H9 (cell line): ENCODE data around the gene TCERG1L. TPM values are rescaled to one million over a fixed set of nuclear protein-coding genes. Genes with fewer than 3 reads are reported as not detected.

Experiments
- DNase-seq: peaks from one replicate; pipeline ENCODE4 v3.0.0-alpha.2; 2017
- H2AFZ ChIP-seq: one replicate; pipeline ENCODE4 v1.6.1; 2013; ENCODE audit warnings: mild to moderate bottlenecking, low read length, control low read depth, moderate library complexity
- H2AK5ac ChIP-seq: 2 replicates; pipeline ENCODE4 v1.6.1; 2013; ENCODE audit warnings: low read length, control low read depth, mixed read lengths; ENCODE audit not compliant: insufficient read length
- H2BK120ac ChIP-seq: one replicate; pipeline ENCODE4 v1.6.1; 2013; ENCODE audit warnings: low read depth, mild to moderate bottlenecking, low read length, control low read depth, inconsistent platforms; ENCODE audit not compliant: poor library complexity, severe bottlenecking
- H2BK12ac ChIP-seq: 2 replicates; pipeline ENCODE4 v1.6.1; 2013; ENCODE audit warnings: low read length, control low read depth, mixed read lengths, low read depth; ENCODE audit not compliant: insufficient read length
- H2BK15ac ChIP-seq: 2 replicates; pipeline ENCODE4 v1.6.1; 2013; ENCODE audit warnings: low read depth, low read length, control low read depth
- H2BK20ac ChIP-seq: one replicate; pipeline ENCODE4 v1.6.1; 2013; ENCODE audit warnings: low read depth, mild to moderate bottlenecking, low read length, control low read depth, inconsistent platforms; ENCODE audit not compliant: poor library complexity, severe bottlenecking
- H2BK5ac ChIP-seq: 2 replicates; pipeline ENCODE4 v1.6.1; 2013; ENCODE audit warnings: low read length, control low read depth, mixed read lengths; ENCODE audit not compliant: insufficient read length
- H3K14ac ChIP-seq: 2 replicates; pipeline ENCODE4 v1.6.1; 2013; ENCODE audit warnings: low read length, control low read depth; ENCODE audit not compliant: insufficient read depth
- H3K18ac ChIP-seq: 2 replicates; pipeline ENCODE4 v1.6.1; 2013; ENCODE audit warnings: low read depth, mild to moderate bottlenecking, mixed read lengths, low read length, control low read depth; ENCODE audit not compliant: insufficient read length
- H3K23ac ChIP-seq: 2 replicates; pipeline ENCODE4 v1.6.1; 2013; ENCODE audit warnings: low read length, control low read depth, mixed read lengths, low read depth; ENCODE audit not compliant: insufficient read length
- H3K23me2 ChIP-seq: 2 replicates; pipeline ENCODE4 v1.6.1; 2013; ENCODE audit warnings: low read depth, mild to moderate bottlenecking, mixed read lengths, low read length, control low read depth; ENCODE audit not compliant: insufficient read length, poor library complexity, severe bottlenecking
- H3K27ac ChIP-seq: 2 replicates; pipeline ENCODE4 v1.5.1; 2013; ENCODE audit warnings: low read length, control low read depth, mixed read lengths, low read depth; ENCODE audit not compliant: insufficient read length
- H3K27me3 ChIP-seq: 2 replicates; pipeline ENCODE4 v1.6.1; 2013; ENCODE audit warnings: low read length, control low read depth, inconsistent platforms; ENCODE audit not compliant: insufficient read depth
- H3K4ac ChIP-seq: 2 replicates; pipeline ENCODE4 v1.6.1; 2013; ENCODE audit warnings: low read depth, mild to moderate bottlenecking, control low read depth, inconsistent platforms, low read length, moderate library complexity
- H3K4me1 ChIP-seq: 2 replicates; pipeline ENCODE4 v1.6.1; 2013; ENCODE audit warnings: low read length, control low read depth, inconsistent platforms; ENCODE audit not compliant: insufficient read depth
- H3K4me2 ChIP-seq: 2 replicates; pipeline ENCODE4 v1.6.1; 2013; ENCODE audit warnings: low read length, control low read depth, mixed read lengths; ENCODE audit not compliant: insufficient read length, insufficient read depth
- H3K56ac ChIP-seq: 2 replicates; pipeline ENCODE4 v1.6.1; 2013; ENCODE audit warnings: low read depth, mild to moderate bottlenecking, mixed read lengths, low read length, control low read depth; ENCODE audit not compliant: insufficient read length
- H3K79me1 ChIP-seq: 2 replicates; pipeline ENCODE4 v1.6.1; 2013; ENCODE audit warnings: low read depth, mild to moderate bottlenecking, moderate library complexity, low read length, control low read depth, inconsistent platforms; ENCODE audit not compliant: insufficient read depth, poor library complexity, severe bottlenecking
- H3K79me2 ChIP-seq: 2 replicates; pipeline ENCODE4 v1.6.1; 2013; ENCODE audit warnings: low read length, control low read depth, inconsistent platforms; ENCODE audit not compliant: insufficient read depth
- H3K9ac ChIP-seq: 2 replicates; pipeline ENCODE4 v1.6.1; 2013; ENCODE audit warnings: low read length, control low read depth, mixed read lengths; ENCODE audit not compliant: insufficient read length; ENCODE audit errors: extremely low read depth
- H3K9me3 ChIP-seq: one replicate; pipeline ENCODE4 v1.6.1; 2013; ENCODE audit warnings: low read depth, low read length, inconsistent platforms; ENCODE audit not compliant: control insufficient read depth
- H3T11ph ChIP-seq: one replicate; pipeline ENCODE4 v1.6.1; 2013; ENCODE audit warnings: mild to moderate bottlenecking, low read length, control low read depth, inconsistent platforms
- H4K20me1 ChIP-seq: one replicate; pipeline ENCODE4 v1.6.1; 2013; ENCODE audit not compliant: control insufficient read depth, insufficient read length, insufficient read depth
- H4K5ac ChIP-seq: 2 replicates; pipeline ENCODE4 v1.6.1; 2013; ENCODE audit warnings: low read depth, mild to moderate bottlenecking, mixed read lengths, low read length, control low read depth; ENCODE audit not compliant: insufficient read length
- H4K8ac ChIP-seq: replicated peaks from 2 replicates; pipeline ENCODE4 v1.6.1; 2013; ENCODE audit warnings: low read length, control low read depth, mixed read lengths, low read depth; ENCODE audit not compliant: insufficient read length
- H4K91ac ChIP-seq: 2 replicates; pipeline ENCODE4 v1.6.1; 2013; ENCODE audit warnings: low read depth, mild to moderate bottlenecking, moderate library complexity, mixed read lengths, low read length, control low read depth; ENCODE audit not compliant: insufficient read length
- H3K27ac Mint-ChIP-seq, 3 experiments: 2 replicates in 2 of 3; 3 replicates in 1 of 3; pipeline ENCODE4 v1.8.0; 2020 to 2021; ENCODE audit warnings: mixed read lengths in 3 of 3, mild to moderate bottlenecking in 1 of 3, moderate library complexity in 1 of 3
- H3K27me3 Mint-ChIP-seq: 2 replicates; pipeline ENCODE4 v1.8.0; 2021; ENCODE audit warnings: low read depth, mild to moderate bottlenecking, moderate library complexity, mixed read lengths
- H3K36me3 Mint-ChIP-seq, 3 experiments: 2 replicates in 2 of 3; 3 replicates in 1 of 3; pipeline ENCODE4 v1.8.0; 2020 to 2021; ENCODE audit warnings: low read depth in 3 of 3, mixed read lengths in 3 of 3; ENCODE audit not compliant: insufficient read depth in 1 of 3
- H3K4me1 Mint-ChIP-seq, 2 experiments: 2 replicates each; pipeline ENCODE4 v1.8.0; 2020; ENCODE audit warnings: mixed read lengths in 2 of 2
- H3K4me3 Mint-ChIP-seq, 2 experiments: 2 replicates in 1 of 2; 3 replicates in 1 of 2; pipeline ENCODE4 v1.8.0; 2020 to 2021; ENCODE audit warnings: mild to moderate bottlenecking in 2 of 2, mixed read lengths in 2 of 2, moderate library complexity in 1 of 2
- H3K9me3 Mint-ChIP-seq, 2 experiments: 2 replicates in 1 of 2; 3 replicates in 1 of 2; pipeline ENCODE4 v1.8.0; 2020; ENCODE audit warnings: mild to moderate bottlenecking in 2 of 2, mixed read lengths in 2 of 2, moderate library complexity in 1 of 2
- WGBS: extraction: QIAGEN DNeasy Blood & Tissue Kit; methylation state at CpG from one replicate; pipeline ENCODE4 v1.1.7; 2013; ENCODE audit warnings: missing lambda C conversion rate, low lambda C conversion rate, mixed read lengths; ENCODE audit not compliant: insufficient read length; ENCODE audit errors: extremely low coverage; 5-methylcytosine and 5-hydroxymethylcytosine counted together
- total RNA-seq: library from RNA; stranded (reverse); gene quantifications from 2 replicates; pipeline ENCODE4 v1.2.1, GENCODE V29; 2021
- TF ChIP-seq, protein P1 (sequence below): fragments of 200-600 bp; sonication (generic); conservative IDR thresholded peaks from 3 replicates; pipeline ENCODE4 v1.8.0; 2021; ENCODE audit warnings: antibody characterized with exemption, mild to moderate bottlenecking

TCERG1L gene
- total RNA-seq, 1 experiment from 2014 or later = 3.3 TPM

DNA sequence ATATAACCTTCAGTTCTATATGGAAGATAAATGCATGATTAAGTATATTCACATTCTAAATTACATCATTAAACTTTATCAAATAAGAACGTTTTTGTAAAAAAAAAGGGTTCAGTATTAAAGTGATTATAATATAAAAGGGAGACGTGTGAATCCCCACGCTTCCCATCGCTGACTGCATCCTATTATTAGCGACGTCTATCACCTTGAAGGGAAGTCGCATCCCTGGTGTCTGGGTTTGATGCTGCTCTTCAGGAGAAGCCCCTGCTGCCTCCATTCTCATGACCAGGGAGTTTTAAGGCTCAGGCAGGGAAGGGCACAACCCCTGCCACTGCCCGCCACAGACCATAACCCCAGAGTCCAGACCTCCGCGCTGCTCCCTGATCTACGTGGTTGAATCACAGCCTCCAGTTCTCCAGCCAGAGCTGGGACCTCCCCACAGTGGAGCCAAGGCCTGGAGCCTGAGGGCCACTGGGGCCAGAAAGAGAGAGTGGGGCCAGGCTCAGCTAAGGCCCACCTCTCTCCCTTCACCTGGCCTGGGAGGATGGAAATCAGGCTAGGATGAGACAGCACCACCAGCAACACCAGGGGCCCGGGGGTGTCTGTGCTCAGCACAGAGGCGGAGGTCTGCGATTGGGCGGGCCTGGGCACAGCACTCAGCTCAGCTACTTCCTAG lies 130.6 kb downstream of the TCERG1L start:
- H3K9me3 ChIP-seq = no peaks in the 10 kb centered on the region
- no peak overlapping the region for H2BK5ac ChIP-seq
- H3K9me3 Mint-ChIP-seq = no peaks in the 10 kb centered on the region; a peak in 1 of 5 replicates
- H3K4me3 Mint-ChIP-seq = no peak overlapping the region
- H3K56ac ChIP-seq = no peak overlapping the region
- peaks cover 3% of the 10 kb centered on the region for H4K20me1 ChIP-seq
- DNase-seq = no peak
- no peak overlapping the region; a peak in 1 of 7 replicates for H3K27ac Mint-ChIP-seq
- no peak overlapping the region for H3K23ac ChIP-seq
- no peak overlapping the region for H3T11ph ChIP-seq
- H3K27ac ChIP-seq = no peak overlapping the region
- no peaks in the 10 kb centered on the region for H3K4me1 ChIP-seq
- H4K91ac ChIP-seq = no peak overlapping the region
- no peaks in the 10 kb centered on the region for H3K36me3 Mint-ChIP-seq
- H3K79me2 ChIP-seq = no peaks in the 10 kb centered on the region
- no peak overlapping the region for H3K14ac ChIP-seq
- H3K9ac ChIP-seq = no peak overlapping the region
- no peak overlapping the region for H3K18ac ChIP-seq
- no peak overlapping the region for H4K8ac ChIP-seq
- no peak overlapping the region for H3K4ac ChIP-seq
- H3K79me1 ChIP-seq = no peaks in the 10 kb centered on the region
- H3K23me2 ChIP-seq = no peaks in the 10 kb centered on the region
- no peak overlapping the region for H2AK5ac ChIP-seq
- no peaks in the 10 kb centered on the region for H3K27me3 Mint-ChIP-seq
- H2BK12ac ChIP-seq = no peak overlapping the region
- peaks cover 0 to 10% of the 10 kb centered on the region in 2 experiments; a peak in 1 of 4 replicates for H3K4me1 Mint-ChIP-seq
- H4K5ac ChIP-seq = no peak overlapping the region
- H2AFZ ChIP-seq = no peak overlapping the region
- H3K27me3 ChIP-seq = no peaks in the 10 kb centered on the region
- no CpG with 5 or more reads among the region's 15 CpGs for WGBS
- TF ChIP-seq, protein P1, sequence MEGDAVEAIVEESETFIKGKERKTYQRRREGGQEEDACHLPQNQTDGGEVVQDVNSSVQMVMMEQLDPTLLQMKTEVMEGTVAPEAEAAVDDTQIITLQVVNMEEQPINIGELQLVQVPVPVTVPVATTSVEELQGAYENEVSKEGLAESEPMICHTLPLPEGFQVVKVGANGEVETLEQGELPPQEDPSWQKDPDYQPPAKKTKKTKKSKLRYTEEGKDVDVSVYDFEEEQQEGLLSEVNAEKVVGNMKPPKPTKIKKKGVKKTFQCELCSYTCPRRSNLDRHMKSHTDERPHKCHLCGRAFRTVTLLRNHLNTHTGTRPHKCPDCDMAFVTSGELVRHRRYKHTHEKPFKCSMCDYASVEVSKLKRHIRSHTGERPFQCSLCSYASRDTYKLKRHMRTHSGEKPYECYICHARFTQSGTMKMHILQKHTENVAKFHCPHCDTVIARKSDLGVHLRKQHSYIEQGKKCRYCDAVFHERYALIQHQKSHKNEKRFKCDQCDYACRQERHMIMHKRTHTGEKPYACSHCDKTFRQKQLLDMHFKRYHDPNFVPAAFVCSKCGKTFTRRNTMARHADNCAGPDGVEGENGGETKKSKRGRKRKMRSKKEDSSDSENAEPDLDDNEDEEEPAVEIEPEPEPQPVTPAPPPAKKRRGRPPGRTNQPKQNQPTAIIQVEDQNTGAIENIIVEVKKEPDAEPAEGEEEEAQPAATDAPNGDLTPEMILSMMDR = no peak
- no peak overlapping the region for H3K4me2 ChIP-seq
- no peak overlapping the region for H2BK20ac ChIP-seq
- no peak overlapping the region for H2BK15ac ChIP-seq
- no peak overlapping the region for H2BK120ac ChIP-seq
